HG03135 (cell line): ENCODE measurements around the gene PTK7.

Experiments
- ATAC-seq: cut with Tn5 transposase; IDR thresholded peaks from one replicate; pipeline ENCODE4 v1.9.1; 2021; ENCODE audit warnings: mild to moderate bottlenecking, moderate library complexity; ENCODE audit not compliant: unreplicated experiment

The PTK7 gene

GRCh38 chr6:43200541-43200940 is 124.4 kb downstream of the PTK7 start:
- ATAC-seq = no peak

- no peak for ATAC-seq
Measured at GRCh38 chr6:43202451-43202850, 126.3 kb downstream of the PTK7 start.

- ATAC-seq = no peak
Measured at GRCh38 chr6:43203029-43203717, 127.1 kb downstream of the PTK7 start.

GRCh38 chr6:43203718-43204095 is 127.6 kb downstream of the PTK7 start:
- ATAC-seq = no peak

GRCh38 chr6:43204271-43205105 is 128.4 kb downstream of the PTK7 start:
- no peak for ATAC-seq

- no peak for ATAC-seq
Measured at GRCh38 chr6:43205849-43206248, 129.7 kb downstream of the PTK7 start.

- ATAC-seq = no peak
Measured at GRCh38 chr6:43207286-43207685, 131.2 kb downstream of the PTK7 start.
